ENCODE measurements around the gene BPIFB1.

- no peak for TF ChIP-seq CTCF (IDR thresholded peaks at IDR 0.05; ENCODE audit: low read depth, low read length)
- no peak for TF ChIP-seq MAX (IDR thresholded peaks at IDR 0.05; ENCODE audit: low read depth, low read length)
These were observed 45.4 kb downstream of the BPIFB1 start for GRCh38 chr20:33328157-33329137.

All from NB4 (cell line).